Calu3 (cell line): ENCODE measurements around the gene CDH13. TPM values are rescaled to one million over a fixed set of nuclear protein-coding genes. Genes with fewer than 3 reads are reported as not detected.

Source experiments
- BruUV-seq: library from RNA; stranded (reverse); fragments of 400-500 nt; replicated peaks from 2 replicates; lab custom pipeline; 2021; lab: Mats Ljungman, UMichigan
- CTCF ChIA-PET: fragments of 300-600 bp; sonication (Branson Sonifier 250); formaldehyde crosslinking; loops from one replicate; lab custom pipeline; 2022; ENCODE audit warnings: antibody characterized with exemption; lab: Charles Lee
- DNase-seq: peaks from one replicate; pipeline ENCODE4 v3.0.0; 2022
- H3K27ac Mint-ChIP-seq: one replicate; pipeline ENCODE4 v1.8.0; 2022; ENCODE audit warnings: mixed read lengths; ENCODE audit not compliant: unreplicated experiment
- H3K27me3 Mint-ChIP-seq: one replicate; pipeline ENCODE4 v1.8.0; 2022; ENCODE audit warnings: mixed read lengths; ENCODE audit not compliant: unreplicated experiment
- H3K36me3 Mint-ChIP-seq: one replicate; pipeline ENCODE4 v1.8.0; 2022; ENCODE audit warnings: mild to moderate bottlenecking, moderate library complexity, mixed read lengths; ENCODE audit not compliant: insufficient read depth, unreplicated experiment
- H3K4me1 Mint-ChIP-seq: one replicate; pipeline ENCODE4 v1.8.0; 2022; ENCODE audit warnings: mild to moderate bottlenecking, low read depth, mixed read lengths; ENCODE audit not compliant: unreplicated experiment
- H3K4me3 Mint-ChIP-seq: one replicate; pipeline ENCODE4 v1.8.0; 2022; ENCODE audit warnings: mild to moderate bottlenecking, low read depth, moderate library complexity, mixed read lengths; ENCODE audit not compliant: unreplicated experiment
- H3K9me3 Mint-ChIP-seq: one replicate; pipeline ENCODE4 v1.8.0; 2022; ENCODE audit warnings: low read depth, mixed read lengths; ENCODE audit not compliant: unreplicated experiment
- CTCF ChIP-seq: fragments of 200-600 bp; IDR thresholded peaks from one replicate; pipeline ENCODE4 v1.8.0; 2022; ENCODE audit warnings: antibody characterized with exemption; ENCODE audit not compliant: unreplicated experiment
- intact Hi-C: fragments of 100-400 bp; cut with micrococcal nuclease; formaldehyde crosslinking; loops from one replicate; pipeline ENCODE4 v1.10.0; 2022; ENCODE audit not compliant: unreplicated experiment
- total RNA-seq: library from RNA; stranded (reverse); gene quantifications from 2 replicates; pipeline ENCODE4 v1.2.3, GENCODE V29; 2022

The CDH13 gene
- total RNA-seq, 1 experiment from 2014 or later = not detected

GRCh38 chr16:83316458-83316857 is 689.7 kb downstream of the CDH13 start:
- intact Hi-C loops = no loop called here
- no TSS peak for BruUV-seq
- H3K27ac Mint-ChIP-seq = no peak overlapping the region
- peaks cover 19% of the 10 kb centered on the region for H3K9me3 Mint-ChIP-seq
- CTCF ChIA-PET = interaction anchor here (0.7 kb wide), 1 partner anchor 17 kb away, joined by 4 read pairs; no protein-coding TSS in a partner anchor
- DNase-seq = no peak
- TF ChIP-seq CTCF = no peak
- no peaks in the 10 kb centered on the region for H3K4me1 Mint-ChIP-seq
- no peaks in the 10 kb centered on the region for H3K27me3 Mint-ChIP-seq
- no peaks in the 10 kb centered on the region for H3K36me3 Mint-ChIP-seq
- no peak overlapping the region for H3K4me3 Mint-ChIP-seq

DNA sequence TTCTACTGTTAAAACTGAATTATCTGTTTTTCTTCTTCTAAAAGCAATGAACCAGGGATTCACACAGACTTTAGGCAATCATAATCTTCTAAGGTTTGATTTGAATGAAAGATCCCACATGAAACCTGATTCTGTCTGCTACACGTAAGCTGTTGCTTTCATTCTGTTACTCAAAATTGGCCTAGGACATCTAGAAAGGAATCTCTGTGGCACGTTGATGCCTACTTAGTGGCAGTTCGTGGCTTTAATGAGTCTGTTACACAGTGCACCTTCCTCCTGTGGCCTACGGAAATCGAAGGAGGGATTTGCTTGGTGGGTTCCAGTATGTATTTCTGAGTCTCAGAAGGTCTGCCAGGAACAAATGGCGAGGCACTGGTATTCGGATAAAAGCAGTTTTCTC is 691.6 kb downstream of the CDH13 start:
- Mint-ChIP-seq H3K27ac (no peak overlapping the region), H3K27me3 (no peaks in the 10 kb centered on the region), H3K4me1 (no peaks in the 10 kb centered on the region), H3K4me3 (no peak overlapping the region), H3K36me3 (no peaks in the 10 kb centered on the region), H3K9me3 (peaks cover 20% of the 10 kb centered on the region)
- DNase-seq = no peak
- no peak for TF ChIP-seq CTCF
- intact Hi-C loops = no loop called here
- CTCF ChIA-PET = no interaction called here
- BruUV-seq = no TSS peak

DNA sequence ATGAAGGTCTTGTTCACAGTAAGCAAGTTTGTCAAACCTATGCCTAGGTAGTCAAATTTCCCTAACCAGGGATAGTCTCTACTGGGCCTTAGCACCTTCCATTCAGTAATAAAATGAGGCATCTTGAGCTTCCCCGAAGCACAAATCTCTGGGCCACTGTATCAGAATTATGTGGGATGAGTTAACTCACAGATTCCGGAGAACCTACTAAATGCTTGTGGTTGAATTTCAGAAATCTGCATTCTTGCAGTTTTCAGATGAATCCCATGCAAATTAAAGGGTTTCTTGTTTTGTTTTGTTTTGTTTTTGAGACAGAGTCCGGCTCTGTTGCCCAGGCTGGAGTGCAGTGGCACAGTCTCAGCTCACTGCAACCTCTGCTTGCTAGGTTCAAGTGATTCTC is 702.2 kb downstream of the CDH13 start:
- Mint-ChIP-seq H3K27me3 (no peaks in the 10 kb centered on the region), H3K36me3 (no peaks in the 10 kb centered on the region), H3K4me3 (no peak overlapping the region), H3K27ac (no peak overlapping the region), H3K4me1 (no peaks in the 10 kb centered on the region), H3K9me3 (peaks cover 12% of the 10 kb centered on the region)
- no peak for DNase-seq
- CTCF ChIA-PET = no interaction called here
- BruUV-seq = no TSS peak
- intact Hi-C loops = no loop called here
- no peak for TF ChIP-seq CTCF

DNA sequence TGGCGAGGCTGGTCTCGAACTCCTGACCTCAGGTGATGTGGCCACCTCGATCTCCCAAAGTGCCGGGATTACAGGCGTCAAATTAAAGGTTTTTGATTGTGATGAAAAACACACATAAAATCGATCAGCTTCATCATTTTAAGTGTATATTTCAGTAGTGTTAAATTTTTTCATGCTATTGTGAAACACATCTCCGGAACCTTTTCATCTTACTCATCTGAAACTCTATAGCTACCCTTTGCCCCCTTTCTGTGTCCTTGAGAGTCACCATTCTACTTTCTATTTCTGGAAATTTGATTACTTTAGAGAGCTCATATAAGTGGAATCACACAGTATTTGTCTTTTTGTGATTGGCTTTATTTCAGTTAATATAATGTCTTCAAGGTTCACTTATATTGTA is 702.7 kb downstream of the CDH13 start:
- no peak for DNase-seq
- CTCF ChIA-PET = no interaction called here
- no peaks in the 10 kb centered on the region for H3K4me1 Mint-ChIP-seq
- peaks cover 12% of the 10 kb centered on the region for H3K9me3 Mint-ChIP-seq
- no TSS peak for BruUV-seq
- no peaks in the 10 kb centered on the region for H3K36me3 Mint-ChIP-seq
- intact Hi-C loops = no loop called here
- TF ChIP-seq CTCF = no peak
- no peak overlapping the region for H3K27ac Mint-ChIP-seq
- no peak overlapping the region for H3K4me3 Mint-ChIP-seq
- no peaks in the 10 kb centered on the region for H3K27me3 Mint-ChIP-seq
